Keratinocyte (primary cell): ENCODE results near the gene ZNF619. TPM values are rescaled to one million over a fixed set of nuclear protein-coding genes. Genes with fewer than 3 reads are reported as not detected.

Experiments used
- DNase-seq: peaks from one replicate; pipeline ENCODE4 v3.0.0-alpha.2; 2011; ENCODE audit warnings: low read depth, missing footprints, low spot score
- FAIRE-seq: peaks from 2 replicates; lab custom pipeline; 2011; peaks lifted over from hg19 to GRCh38; lab: Jason Lieb, UNC
- H2AFZ ChIP-seq: 2 replicates; pipeline ENCODE4 v1.6.0; 2012; ENCODE audit warnings: low read length, control low read depth, inconsistent platforms; ENCODE audit not compliant: control insufficient read depth
- H3K27ac ChIP-seq: 2 replicates; pipeline ENCODE4 v1.5.1; 2011; ENCODE audit warnings: low read length; ENCODE audit not compliant: control insufficient read depth, insufficient read depth
- H3K27me3 ChIP-seq: 3 replicates; pipeline ENCODE4 v1.6.0; 2011; ENCODE audit warnings: low read length; ENCODE audit not compliant: control insufficient read depth, insufficient read depth; ENCODE audit errors: extremely low read depth
- H3K36me3 ChIP-seq, 2 experiments: 2 replicates in 1 of 2; 3 replicates in 1 of 2; pipeline ENCODE4 v1.5.1; 2011; ENCODE audit warnings: low read length in 2 of 2, mild to moderate bottlenecking in 1 of 2; ENCODE audit not compliant: control insufficient read depth in 2 of 2, insufficient read depth in 2 of 2; ENCODE audit errors: extremely low read depth in 1 of 2
- H3K4me1 ChIP-seq: 3 replicates; pipeline ENCODE4 v1.5.1; 2011; ENCODE audit warnings: low read length; ENCODE audit not compliant: control insufficient read depth, insufficient read depth; ENCODE audit errors: extremely low read depth
- H3K4me2 ChIP-seq: 3 replicates; pipeline ENCODE4 v1.6.0; 2011; ENCODE audit warnings: low read depth, low read length; ENCODE audit not compliant: control insufficient read depth, insufficient read depth; ENCODE audit errors: extremely low read depth
- H3K4me3 ChIP-seq, 3 experiments: fragments of 200-600 bp in 1 of 3; sonication (generic) in 1 of 3; 2 replicates in 2 of 3; 3 replicates in 1 of 3; pipeline ENCODE4 v1.5.1; 2011 to 2016; ENCODE audit warnings: low read length in 3 of 3, mild to moderate bottlenecking in 3 of 3, control low read depth in 2 of 3, inconsistent platforms in 1 of 3, low read depth in 1 of 3, mixed read lengths in 1 of 3, mixed run types in 1 of 3, moderate library complexity in 1 of 3; ENCODE audit not compliant: control insufficient read depth in 2 of 3, insufficient read depth in 2 of 3; ENCODE audit errors: extremely low read depth in 1 of 3
- H3K79me2 ChIP-seq: 2 replicates; pipeline ENCODE4 v1.6.0; 2012; ENCODE audit warnings: low read length; ENCODE audit not compliant: control insufficient read depth, insufficient read depth
- H3K9ac ChIP-seq: 3 replicates; pipeline ENCODE4 v1.6.0; 2011; ENCODE audit warnings: low read length; ENCODE audit not compliant: control insufficient read depth, insufficient read depth; ENCODE audit errors: extremely low read depth
- H3K9me1 ChIP-seq: 3 replicates; pipeline ENCODE4 v1.6.0; 2011; ENCODE audit warnings: low read length; ENCODE audit not compliant: control insufficient read depth, insufficient read depth; ENCODE audit errors: extremely low read depth
- H3K9me3 ChIP-seq: 2 replicates; pipeline ENCODE4 v1.5.1; 2012; ENCODE audit warnings: low read depth, low read length; ENCODE audit not compliant: control insufficient read depth
- H4K20me1 ChIP-seq: 3 replicates; pipeline ENCODE4 v1.6.0; 2011; ENCODE audit warnings: low read length; ENCODE audit not compliant: control insufficient read depth, insufficient read depth; ENCODE audit errors: extremely low read depth
- EZH2 ChIP-seq: IDR thresholded peaks from one replicate; pipeline ENCODE4 v1.6.1; 2012; ENCODE audit warnings: inconsistent platforms, mild to moderate bottlenecking, low read length, moderate library complexity
- dilution Hi-C: fragments of 300-500 bp; cut with MboI; formaldehyde crosslinking; loops from one replicate; pipeline ENCODE4 v1.7.0; 2020; ENCODE audit warnings: low sequenced_read_pairs; ENCODE audit not compliant: extremely low pct_ligation_motif_present
- polyA plus RNA-seq, 5 experiments: library from polyadenylated mRNA; depleted of rRNA in 3 of 5; stranded (reverse) in 3 of 5; stranded (forward) in 1 of 5; unstranded in 1 of 5; fragments of >200 nt; gene quantifications; 1 replicate in 1 of 5; 2 replicates in 3 of 5; 3 replicates in 1 of 5; pipeline versions ENCODE4 v1.2.1 to v1.2.3, GENCODE V29; 2011 to 2012; ENCODE audit warnings: missing spikeins in 2 of 5, low read depth in 1 of 5, low replicate concordance in 1 of 5
- TF ChIP-seq, protein P1 (sequence below), 3 experiments: IDR thresholded peaks in 1 of 3; conservative IDR thresholded peaks in 1 of 3; optimal IDR thresholded peaks in 1 of 3; 2 replicates in 2 of 3; 3 replicates in 1 of 3; pipeline versions ENCODE3 to v1.5.1; 2011; ENCODE audit warnings: low read length in 3 of 3, mild to moderate bottlenecking in 3 of 3, moderate library complexity in 2 of 3, control low read depth in 1 of 3, inconsistent platforms in 1 of 3; ENCODE audit not compliant: insufficient read depth in 2 of 3; ENCODE audit errors: extremely low read depth in 1 of 3

Gene ZNF619
- polyA plus RNA-seq, 1 donor (not counting 4 experiments of a cell fraction or from before 2014, with no cell fraction given) = 3.1 TPM

DNA sequence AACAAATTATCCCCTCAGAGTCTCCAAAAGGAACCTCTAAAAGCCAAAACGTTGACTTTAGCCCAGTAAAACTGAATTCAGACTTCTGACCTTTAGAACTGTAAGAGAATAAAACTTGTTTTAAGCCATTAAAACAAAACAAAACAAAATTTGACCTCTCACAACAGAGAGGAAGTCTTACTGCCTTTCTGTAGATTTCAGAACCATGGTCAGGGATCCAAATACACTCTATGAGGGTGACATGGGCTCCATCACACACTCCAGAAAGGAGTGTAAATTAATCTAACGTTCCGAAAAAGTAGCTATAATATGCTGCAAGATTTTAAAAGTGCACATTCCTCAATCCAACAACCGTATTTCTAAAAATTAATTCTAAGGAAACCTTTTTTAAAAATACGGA lies 39.0 kb upstream of the ZNF619 start:
- Histone ChIP-seq H4K20me1 (no peaks in the 10 kb centered on the region), H3K4me2 (no peak overlapping the region), H3K36me3 (no peaks in the 10 kb centered on the region), H3K9me3 (no peaks in the 10 kb centered on the region), H3K4me1 (no peaks in the 10 kb centered on the region), H3K79me2 (no peaks in the 10 kb centered on the region), H3K4me3 (no peak overlapping the region), H3K9ac (no peak overlapping the region), H3K27ac (no peak overlapping the region), H3K9me1 (no peaks in the 10 kb centered on the region), H3K27me3 (no peaks in the 10 kb centered on the region), H2AFZ (no peak overlapping the region)
- dilution Hi-C loops = no loop called here
- DNase-seq = no peak
- no peak for TF ChIP-seq EZH2
- TF ChIP-seq, protein P1, sequence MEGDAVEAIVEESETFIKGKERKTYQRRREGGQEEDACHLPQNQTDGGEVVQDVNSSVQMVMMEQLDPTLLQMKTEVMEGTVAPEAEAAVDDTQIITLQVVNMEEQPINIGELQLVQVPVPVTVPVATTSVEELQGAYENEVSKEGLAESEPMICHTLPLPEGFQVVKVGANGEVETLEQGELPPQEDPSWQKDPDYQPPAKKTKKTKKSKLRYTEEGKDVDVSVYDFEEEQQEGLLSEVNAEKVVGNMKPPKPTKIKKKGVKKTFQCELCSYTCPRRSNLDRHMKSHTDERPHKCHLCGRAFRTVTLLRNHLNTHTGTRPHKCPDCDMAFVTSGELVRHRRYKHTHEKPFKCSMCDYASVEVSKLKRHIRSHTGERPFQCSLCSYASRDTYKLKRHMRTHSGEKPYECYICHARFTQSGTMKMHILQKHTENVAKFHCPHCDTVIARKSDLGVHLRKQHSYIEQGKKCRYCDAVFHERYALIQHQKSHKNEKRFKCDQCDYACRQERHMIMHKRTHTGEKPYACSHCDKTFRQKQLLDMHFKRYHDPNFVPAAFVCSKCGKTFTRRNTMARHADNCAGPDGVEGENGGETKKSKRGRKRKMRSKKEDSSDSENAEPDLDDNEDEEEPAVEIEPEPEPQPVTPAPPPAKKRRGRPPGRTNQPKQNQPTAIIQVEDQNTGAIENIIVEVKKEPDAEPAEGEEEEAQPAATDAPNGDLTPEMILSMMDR (optimal IDR thresholded peaks at IDR 0.05 in 1 of 3, IDR thresholded peaks at IDR 0.05 in 1 of 3, conservative IDR thresholded peaks at IDR 0.05 in 1 of 3; ENCODE audit: extremely low read depth in 1 of 3, insufficient read depth in 2 of 3, low read length in 3 of 3) = no peak
- FAIRE-seq = no peak

DNA sequence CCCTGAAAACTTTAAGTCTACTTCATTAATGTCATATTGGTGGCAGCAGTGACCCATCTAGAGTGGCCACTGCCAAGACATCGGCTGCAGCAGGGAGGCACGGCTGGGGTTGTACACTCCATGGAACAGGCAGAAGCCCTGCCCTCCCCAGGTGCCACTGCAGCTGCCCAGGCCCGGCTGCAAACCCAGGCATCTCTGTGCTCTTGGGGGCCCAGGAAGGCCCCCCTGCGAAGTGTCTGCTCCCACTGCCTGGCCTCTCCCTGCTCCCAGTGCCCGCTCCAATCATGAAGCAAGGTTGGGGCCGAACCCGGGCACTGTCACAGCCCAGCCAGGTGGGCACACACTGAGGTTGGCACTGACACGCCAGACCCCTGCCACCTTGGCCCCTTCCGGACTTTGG lies 31.9 kb upstream of the ZNF619 start:
- TF ChIP-seq EZH2 = no peak
- TF ChIP-seq, protein P1 (optimal IDR thresholded peaks at IDR 0.05 in 1 of 3, IDR thresholded peaks at IDR 0.05 in 1 of 3, conservative IDR thresholded peaks at IDR 0.05 in 1 of 3; ENCODE audit: extremely low read depth in 1 of 3, insufficient read depth in 2 of 3, low read length in 3 of 3) = no peak
- no peak overlapping the region for H2AFZ ChIP-seq
- no peak overlapping the region for H3K4me3 ChIP-seq
- DNase-seq (no peak), FAIRE-seq (no peak)
- H3K9me3 ChIP-seq = no peaks in the 10 kb centered on the region
- H3K4me1 ChIP-seq = peaks cover 6% of the 10 kb centered on the region
- H4K20me1 ChIP-seq = no peaks in the 10 kb centered on the region
- H3K36me3 ChIP-seq = no peaks in the 10 kb centered on the region
- H3K27me3 ChIP-seq = no peaks in the 10 kb centered on the region
- H3K79me2 ChIP-seq = no peaks in the 10 kb centered on the region
- dilution Hi-C loops = no loop called here
- no peak overlapping the region for H3K9ac ChIP-seq
- no peaks in the 10 kb centered on the region for H3K9me1 ChIP-seq
- no peak overlapping the region for H3K4me2 ChIP-seq
- no peak overlapping the region for H3K27ac ChIP-seq
